ENCODE results near the gene CD40. TPM values are rescaled to one million over a fixed set of nuclear protein-coding genes. Genes with fewer than 3 reads are reported as not detected.

The CD40 gene
- polyA plus RNA-seq, 1 of the 3 experiments (the other 2 are of a cell fraction): not detected

DNA sequence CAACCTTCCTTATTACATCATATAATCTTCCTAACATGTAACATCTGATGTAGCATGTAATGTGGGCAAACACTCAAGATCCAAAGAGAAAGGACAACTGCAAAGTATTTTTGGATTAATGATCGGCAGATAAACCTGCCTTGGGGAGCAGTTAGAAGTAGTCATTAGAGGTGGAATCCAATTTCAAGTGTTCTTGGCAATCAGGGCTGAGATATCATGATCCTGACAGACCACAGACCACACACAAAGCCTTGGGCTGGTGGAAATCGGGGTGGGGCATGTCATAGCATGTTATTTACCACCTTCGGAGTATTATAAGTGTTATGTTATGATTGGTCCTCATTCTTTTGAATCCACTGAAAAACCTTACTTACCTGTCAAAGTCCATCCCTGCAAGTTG, 44.7 kb upstream of the CD40 start:
- peaks cover 36 to 57% of the 10 kb centered on the region in 2 experiments for H3K36me3 ChIP-seq (replicated peaks in 1 of 2; ENCODE audit: control insufficient read depth in 1 of 2, insufficient read depth in 2 of 2, low read length in 1 of 2)
- POLR2A ChIA-PET: no interaction called here
- peaks cover 73% of the 10 kb centered on the region for H4K20me1 ChIP-seq (ENCODE audit: insufficient read depth)
- no peaks in the 10 kb centered on the region for H3K27me3 ChIP-seq (ENCODE audit: insufficient read depth)
- H3K9me2 ChIP-seq: no peaks in the 10 kb centered on the region
- no peaks in the 10 kb centered on the region for H3K9me3 ChIP-seq
- H3K79me2 ChIP-seq (ENCODE audit: insufficient read depth): peaks cover 61% of the 10 kb centered on the region
- no peak overlapping the region for H3K9ac ChIP-seq
- H3K4me1 ChIP-seq (ENCODE audit: control insufficient read depth in 1 of 2, insufficient read depth in 2 of 2, low read depth in 1 of 2, low read length in 1 of 2): 0 out of 4 replicates have a peak, but pooled peaks cover 0 to 7% of the 10 kb centered on the region in 2 experiments
- H3F3A ChIP-seq (replicated peaks; ENCODE audit: insufficient read depth): no peaks in the 10 kb centered on the region
- 86% methylated on average over 3 of the region's 3 CpGs for WGBS (ENCODE audit: low lambda C conversion rate)
- TF ChIP-seq JUND (IDR thresholded peaks at IDR 0.05): no peak
- TF ChIP-seq RFX5 (IDR thresholded peaks at IDR 0.05; ENCODE audit: low read length): no peak
- TF ChIP-seq, protein P1, sequence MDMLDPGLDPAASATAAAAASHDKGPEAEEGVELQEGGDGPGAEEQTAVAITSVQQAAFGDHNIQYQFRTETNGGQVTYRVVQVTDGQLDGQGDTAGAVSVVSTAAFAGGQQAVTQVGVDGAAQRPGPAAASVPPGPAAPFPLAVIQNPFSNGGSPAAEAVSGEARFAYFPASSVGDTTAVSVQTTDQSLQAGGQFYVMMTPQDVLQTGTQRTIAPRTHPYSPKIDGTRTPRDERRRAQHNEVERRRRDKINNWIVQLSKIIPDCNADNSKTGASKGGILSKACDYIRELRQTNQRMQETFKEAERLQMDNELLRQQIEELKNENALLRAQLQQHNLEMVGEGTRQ (IDR thresholded peaks at IDR 0.05; ENCODE audit: borderline replicate concordance, low read depth, low read length): no peak
- no peak for TF ChIP-seq CHD2 (IDR thresholded peaks at IDR 0.05; ENCODE audit: low read length, partially characterized antibody)
- no peak for TF ChIP-seq YY1 (IDR thresholded peaks at IDR 0.05; ENCODE audit: low read depth)
- TF ChIP-seq RCOR1 (IDR thresholded peaks at IDR 0.05; ENCODE audit: low read length): no peak
- TF ChIP-seq FOSL2 (IDR thresholded peaks at IDR 0.05; ENCODE audit: borderline replicate concordance, low read depth): no peak
- TF ChIP-seq GATA2 (CRISPR knock-in tag; IDR thresholded peaks at IDR 0.05): no peak
- no peak for TF ChIP-seq EZH2phosphoT487 (IDR thresholded peaks at IDR 0.05; ENCODE audit: borderline replicate concordance, low read depth)
- TF ChIP-seq RXRA (IDR thresholded peaks at IDR 0.05; ENCODE audit: borderline replicate concordance, low read depth): no peak
- no peak for TF ChIP-seq FOXM1 (IDR thresholded peaks at IDR 0.05; ENCODE audit: low read depth)
- TF ChIP-seq, protein P2, sequence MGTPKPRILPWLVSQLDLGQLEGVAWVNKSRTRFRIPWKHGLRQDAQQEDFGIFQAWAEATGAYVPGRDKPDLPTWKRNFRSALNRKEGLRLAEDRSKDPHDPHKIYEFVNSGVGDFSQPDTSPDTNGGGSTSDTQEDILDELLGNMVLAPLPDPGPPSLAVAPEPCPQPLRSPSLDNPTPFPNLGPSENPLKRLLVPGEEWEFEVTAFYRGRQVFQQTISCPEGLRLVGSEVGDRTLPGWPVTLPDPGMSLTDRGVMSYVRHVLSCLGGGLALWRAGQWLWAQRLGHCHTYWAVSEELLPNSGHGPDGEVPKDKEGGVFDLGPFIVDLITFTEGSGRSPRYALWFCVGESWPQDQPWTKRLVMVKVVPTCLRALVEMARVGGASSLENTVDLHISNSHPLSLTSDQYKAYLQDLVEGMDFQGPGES (IDR thresholded peaks at IDR 0.05; ENCODE audit: low read depth, low read length): no peak
- TF ChIP-seq, protein P3, sequence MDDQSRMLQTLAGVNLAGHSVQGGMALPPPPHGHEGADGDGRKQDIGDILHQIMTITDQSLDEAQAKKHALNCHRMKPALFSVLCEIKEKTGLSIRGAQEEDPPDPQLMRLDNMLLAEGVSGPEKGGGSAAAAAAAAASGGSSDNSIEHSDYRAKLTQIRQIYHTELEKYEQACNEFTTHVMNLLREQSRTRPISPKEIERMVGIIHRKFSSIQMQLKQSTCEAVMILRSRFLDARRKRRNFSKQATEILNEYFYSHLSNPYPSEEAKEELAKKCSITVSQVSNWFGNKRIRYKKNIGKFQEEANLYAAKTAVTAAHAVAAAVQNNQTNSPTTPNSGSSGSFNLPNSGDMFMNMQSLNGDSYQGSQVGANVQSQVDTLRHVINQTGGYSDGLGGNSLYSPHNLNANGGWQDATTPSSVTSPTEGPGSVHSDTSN (IDR thresholded peaks at IDR 0.05): no peak
- no peak for TF ChIP-seq TEAD4 (IDR thresholded peaks at IDR 0.05; ENCODE audit: borderline replicate concordance, insufficient read depth)
- TF ChIP-seq EP300 (IDR thresholded peaks at IDR 0.05; ENCODE audit: borderline replicate concordance in 1 of 2, low read depth in 1 of 2, low read length in 1 of 2): no peak
- no peak for TF ChIP-seq RAD21 (IDR thresholded peaks at IDR 0.05; ENCODE audit: low read length)
- no peak for TF ChIP-seq TAF1 (IDR thresholded peaks at IDR 0.05; ENCODE audit: borderline replicate concordance, low read depth, low read length)
- H3K4me2 ChIP-seq: no peak overlapping the region
- CTCF ChIA-PET: interaction anchor here (0.9 kb wide), 1 partner anchor 59 kb away, joined by 4 read pairs; no protein-coding TSS in a partner anchor
- no peak overlapping the region for H3K27ac ChIP-seq (ENCODE audit: low read depth in 2 of 2, low read length in 1 of 2)
- no peak overlapping the region for H3K4me3 ChIP-seq (ENCODE audit: low read depth in 2 of 2, low read length in 1 of 2)
- H2AFZ ChIP-seq (ENCODE audit: low read depth): no peak overlapping the region
- no peak for DNase-seq
